ENCODE data around the gene CYP27A1. TPM values are rescaled to one million over a fixed set of nuclear protein-coding genes. Genes with fewer than 3 reads are reported as not detected.

CYP27A1 gene
- total and polyA plus RNA-seq, 2 of the 8 experiments (the other 6 are each of a cell fraction or from before 2014, with no cell fraction given) = 5.4 to 14.7 TPM

GRCh38 chr2:218857371-218858137 lies 75.6 kb downstream of the CYP27A1 start:
- Histone ChIP-seq H3K36me3 (ENCODE audit: control insufficient read depth in 2 of 4, insufficient read depth in 4 of 4, low read length in 3 of 4) (peaks cover 0 to 2% (median 0%) of the 10 kb centered on the region in 4 experiments; a peak in 1 of 8 replicates), H3K23ac (ENCODE audit: insufficient read length) (no peak overlapping the region), H3K27ac (ENCODE audit: low read depth, low read length) (no peak overlapping the region), H4K5ac (ENCODE audit: insufficient read length, low read depth, low read length) (no peak overlapping the region), H3K9ac (replicated peaks in 1 of 4; ENCODE audit: extremely low read depth in 1 of 4, low read depth in 3 of 4, low read length in 3 of 4) (no peak overlapping the region), H2BK15ac (ENCODE audit: low read length) (no peak overlapping the region), H3K14ac (ENCODE audit: insufficient read length) (no peak overlapping the region), H3K4ac (replicated peaks; ENCODE audit: insufficient read length, low read depth, low read length) (no peak overlapping the region), H4K20me1 (replicated peaks in 1 of 2; ENCODE audit: control insufficient read depth in 1 of 2, insufficient read depth in 2 of 2, low read length in 2 of 2) (peaks cover 11 to 17% of the 10 kb centered on the region in 2 experiments), H4K8ac (ENCODE audit: extremely low read depth, insufficient read depth, low read length) (no peak overlapping the region), H3K9me3 (ENCODE audit: insufficient read depth in 2 of 2, low read depth in 1 of 2, low read length in 1 of 2) (no peaks in the 10 kb centered on the region), H4K91ac (replicated peaks; ENCODE audit: insufficient read length, low read length) (no peak overlapping the region), H2BK12ac (ENCODE audit: low read depth, low read length) (peak overlapping the region; percentile 68; the same call in 1 of the 2 replicates), H3K4me2 (ENCODE audit: insufficient read depth in 1 of 2, low read depth in 2 of 2, low read length in 2 of 2) (peak overlapping the region in 1 of 2 experiments; percentile 72; a peak in 1 of 4 replicates), H2AFZ (ENCODE audit: low read length) (no peak overlapping the region), H3K27me3 (replicated peaks in 1 of 4; ENCODE audit: control insufficient read depth in 3 of 4, extremely low read depth in 1 of 4, insufficient read depth in 3 of 4, low read length in 3 of 4) (peaks cover 84 to 99% (median 95%) of the 10 kb centered on the region in 4 experiments), H2BK120ac (replicated peaks; ENCODE audit: low read depth, low read length) (no peak overlapping the region), H3K4me1 (replicated peaks in 1 of 4; ENCODE audit: control insufficient read depth in 3 of 4, insufficient read depth in 4 of 4, low read length in 3 of 4) (peaks cover 16 to 52% (median 29%) of the 10 kb centered on the region in 4 experiments), H3K18ac (ENCODE audit: extremely low read depth, low read length) (no peak overlapping the region), H2AK5ac (ENCODE audit: low read depth, low read length) (peak overlapping the region; percentile 90; the same call in 1 of the 2 replicates), H3K79me1 (ENCODE audit: low read depth, low read length) (no peaks in the 10 kb centered on the region), H3K56ac (replicated peaks; ENCODE audit: insufficient read length, low read depth, low read length) (no peak overlapping the region), H2BK20ac (ENCODE audit: low read length) (no peak overlapping the region), H3K23me2 (ENCODE audit: low read depth, low read length) (peaks cover 5% of the 10 kb centered on the region; the same call in 1 of the 2 replicates), H2BK5ac (ENCODE audit: low read depth, low read length) (no peak overlapping the region), H3K4me3 (ENCODE audit: extremely low read depth in 1 of 4, insufficient read depth in 2 of 4, low read depth in 3 of 4, low read length in 4 of 4) (no peak overlapping the region; a peak in 1 of 8 replicates), H3K79me2 (ENCODE audit: control insufficient read depth in 1 of 2, insufficient read depth in 2 of 2, low read length in 2 of 2) (no peaks in the 10 kb centered on the region)
- TF ChIP-seq ZNF274 (IDR thresholded peaks at IDR 0.05; ENCODE audit: borderline replicate concordance, extremely low read depth, low read length) = no peak
- no peak for TF ChIP-seq EZH2 (IDR thresholded peaks at IDR 0.05; ENCODE audit: low read depth, low read length, severe bottlenecking)
- TF ChIP-seq SIX5 (IDR thresholded peaks at IDR 0.05; ENCODE audit: low read depth, low read length) = no peak
- no peak for TF ChIP-seq BCL11A (IDR thresholded peaks at IDR 0.05; ENCODE audit: low read depth in 2 of 2, low read length in 2 of 2)
- TF ChIP-seq SP4 (IDR thresholded peaks at IDR 0.05; ENCODE audit: low read length) = no peak
- no peak for TF ChIP-seq POLR2A (IDR thresholded peaks at IDR 0.05; ENCODE audit: control extremely low read depth in 1 of 2, low read depth in 2 of 2, low read length in 2 of 2)
- TF ChIP-seq BACH1 (IDR thresholded peaks at IDR 0.05; ENCODE audit: low read length) = no peak
- no peak for TF ChIP-seq TAF1 (IDR thresholded peaks at IDR 0.05; ENCODE audit: low read depth, low read length)
- no peak for TF ChIP-seq CBX8 (IDR thresholded peaks at IDR 0.05; ENCODE audit: borderline replicate concordance, low read depth, low read length)
- no peak for TF ChIP-seq ATF2 (IDR thresholded peaks at IDR 0.05; ENCODE audit: low read length)
- DNase-seq (ENCODE audit: low read depth in 1 of 2, low spot score in 2 of 2) (no peak), FAIRE-seq (no peak)
- ChIA-PET POLR2A (ENCODE audit: partially characterized antibody) (interaction anchor here (1.3 kb wide), 1 partner anchor 38 kb away, joined by 3 read pairs; no protein-coding TSS in a partner anchor), CTCF (ENCODE audit: partially characterized antibody) (interaction anchor here (0.9 to 3.0 kb wide), 11 partner anchors 15 to 145 kb away, joined by 3 to 35 read pairs (median 6); partner anchors contain the start of gene WNT10A)
- WGBS, 2 experiments (ENCODE audit: extremely low coverage in 1 of 2, insufficient coverage in 1 of 2, insufficient read length in 1 of 2, insufficient replicate concordance in 2 of 2, low coverage in 1 of 2, low lambda C conversion rate in 2 of 2, missing lambda C conversion rate in 1 of 2) = 24% methylated on average over 6 of the region's 10 CpGs; no CpG with 5 or more reads in 1 of the 2 experiments
